ENCODE data around the gene PAWR. TPM values are rescaled to one million over a fixed set of nuclear protein-coding genes. Genes with fewer than 3 reads are reported as not detected.
A peak's percentile ranks its signal among the peaks of the same experiment; 100 is the strongest.

PAWR gene
- total RNA-seq = 92.0 and 98.3 TPM in 2 replicates

- H3K4me3 ChIP-seq (ENCODE audit: low read depth, low read length) = peak within 1 kb of the TSS; percentile 97
- peak; percentile 20 for TF ChIP-seq CTCF (IDR thresholded peaks at IDR 0.05; ENCODE audit: insufficient read depth, low read length, poor library complexity, severe bottlenecking)
- no peaks in the 10 kb centered on the region for H3K27me3 ChIP-seq (ENCODE audit: control insufficient read depth, insufficient read depth, low read length)
- DNase-seq (ENCODE audit: low read depth) = peak; percentile 83
- H3K36me3 ChIP-seq (ENCODE audit: control insufficient read depth, insufficient read depth, low read length) = no peaks in the 10 kb centered on the region
Observed at GRCh38 chr12:79690638-79691510, at the start of gene PAWR. TSS of gene PAWR (minus strand) at chr12:79690964. CDS start at chr12:79690244, 720 bp downstream.

DNA sequence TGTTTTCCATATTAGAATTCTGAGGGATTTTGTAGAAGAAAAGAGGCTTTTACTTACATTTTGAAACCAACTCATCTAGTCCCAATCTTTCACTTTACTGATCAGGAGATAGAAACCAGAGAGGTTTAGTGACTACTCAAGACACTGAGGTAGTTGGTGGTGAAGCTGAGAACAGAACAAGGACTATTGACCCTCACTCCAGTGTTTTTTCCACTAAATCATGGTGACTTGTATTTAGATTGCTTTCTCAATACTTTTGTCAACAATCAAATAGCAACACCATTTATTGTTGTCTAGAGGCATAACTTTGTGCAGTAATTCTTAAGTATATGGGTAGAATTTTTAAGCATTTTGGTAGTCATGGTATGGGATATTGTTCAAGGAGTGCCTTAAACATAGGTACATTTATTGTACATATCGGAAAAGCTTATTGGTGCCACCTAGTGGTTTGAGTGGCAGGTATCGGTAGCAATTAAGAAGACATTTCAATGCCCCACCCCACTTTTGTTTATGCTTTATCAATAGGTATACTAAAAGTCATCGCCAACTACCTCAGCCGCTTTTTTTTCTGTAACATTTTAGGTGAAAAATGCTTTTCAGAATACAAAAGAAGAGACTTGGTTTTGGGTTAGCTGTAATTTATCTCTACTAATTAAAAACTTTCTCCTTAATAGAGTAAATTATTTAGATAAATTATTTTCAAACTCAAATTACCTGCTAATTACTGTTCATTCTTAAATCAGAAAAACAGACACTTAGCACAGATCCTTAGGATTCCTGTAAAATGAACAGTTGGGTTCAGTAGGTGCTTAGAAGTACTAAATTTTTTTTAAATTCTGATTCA is 47.3 kb upstream of the PAWR start:
- Histone ChIP-seq H3K4me3 (ENCODE audit: low read depth, low read length) (no peak overlapping the region), H3K27me3 (ENCODE audit: control insufficient read depth, insufficient read depth, low read length) (no peaks in the 10 kb centered on the region), H3K36me3 (ENCODE audit: control insufficient read depth, insufficient read depth, low read length) (no peaks in the 10 kb centered on the region)
- peak; percentile 23 for DNase-seq (ENCODE audit: low read depth)
- TF ChIP-seq CTCF (IDR thresholded peaks at IDR 0.05; ENCODE audit: insufficient read depth, low read length, poor library complexity, severe bottlenecking) = peak; percentile 75

DNA sequence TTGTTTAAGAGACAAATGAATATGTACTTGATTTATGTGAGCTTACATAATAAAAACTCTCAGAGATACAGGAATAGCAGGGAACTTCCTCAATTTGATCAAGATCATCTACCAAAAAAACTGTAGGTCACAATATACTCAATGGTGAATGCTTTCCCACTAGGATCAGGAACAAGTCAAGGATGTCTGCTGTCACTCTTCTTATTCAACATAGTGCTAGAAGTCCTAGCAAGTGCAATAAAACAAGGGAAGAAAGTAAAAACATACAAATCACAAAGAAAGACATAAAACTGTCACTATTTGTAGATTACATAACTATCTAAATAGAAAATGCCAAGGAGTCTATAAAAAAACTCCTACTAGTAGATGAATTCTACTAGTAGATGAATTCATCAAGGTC is 41.9 kb upstream of the PAWR start:
- no peaks in the 10 kb centered on the region for H3K36me3 ChIP-seq (ENCODE audit: control insufficient read depth, insufficient read depth, low read length)
- no peak for DNase-seq (ENCODE audit: low read depth)
- H3K4me3 ChIP-seq (ENCODE audit: low read depth, low read length) = no peak overlapping the region
- TF ChIP-seq CTCF (IDR thresholded peaks at IDR 0.05; ENCODE audit: insufficient read depth, low read length, poor library complexity, severe bottlenecking) = no peak
- H3K27me3 ChIP-seq (ENCODE audit: control insufficient read depth, insufficient read depth, low read length) = no peaks in the 10 kb centered on the region

GRCh38 chr12:79725987-79726386 is 35.2 kb upstream of the PAWR start:
- TF ChIP-seq CTCF (IDR thresholded peaks at IDR 0.05; ENCODE audit: insufficient read depth, low read length, poor library complexity, severe bottlenecking) = no peak
- no peaks in the 10 kb centered on the region for H3K36me3 ChIP-seq (ENCODE audit: control insufficient read depth, insufficient read depth, low read length)
- peak; percentile 10 for DNase-seq (ENCODE audit: low read depth)
- H3K27me3 ChIP-seq (ENCODE audit: control insufficient read depth, insufficient read depth, low read length) = no peaks in the 10 kb centered on the region
- no peak overlapping the region for H3K4me3 ChIP-seq (ENCODE audit: low read depth, low read length)

DNA sequence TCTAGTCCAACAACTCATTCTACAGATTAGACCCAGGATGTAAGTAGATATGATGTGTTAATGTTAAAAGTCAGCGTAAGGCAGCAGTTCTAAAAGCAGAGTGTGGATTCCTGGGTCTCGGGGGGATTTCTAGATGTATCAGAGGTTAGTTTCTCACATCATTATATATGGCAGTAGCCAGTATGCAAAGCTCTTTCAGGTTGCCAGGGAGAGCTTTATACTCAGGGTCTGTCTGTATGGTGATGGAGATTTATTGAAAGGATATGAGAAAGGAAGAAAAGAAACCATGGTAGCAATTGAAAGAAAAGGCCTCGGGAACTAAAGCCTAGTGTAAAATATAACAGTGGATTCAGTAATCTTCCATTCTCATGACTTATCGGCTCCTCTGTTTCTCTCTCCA is 26.2 kb upstream of the PAWR start:
- Histone ChIP-seq H3K4me3 (ENCODE audit: low read depth, low read length) (no peak overlapping the region), H3K27me3 (ENCODE audit: control insufficient read depth, insufficient read depth, low read length) (no peaks in the 10 kb centered on the region), H3K36me3 (ENCODE audit: control insufficient read depth, insufficient read depth, low read length) (no peaks in the 10 kb centered on the region)
- DNase-seq (ENCODE audit: low read depth) = no peak
- no peak for TF ChIP-seq CTCF (IDR thresholded peaks at IDR 0.05; ENCODE audit: insufficient read depth, low read length, poor library complexity, severe bottlenecking)

Measured in kidney epithelial cell (primary cell).